GM18519 (cell line): ENCODE data around the gene ATL2.
"Not testable (repeated sequence)": the region's sequence is repeated elsewhere in the genome, so short reads cannot be mapped to it uniquely, and the experiment has no call there.

Source experiments
- ATAC-seq: cut with Tn5 transposase; IDR thresholded peaks from one replicate; pipeline ENCODE4 v1.9.1; 2021; ENCODE audit warnings: mild to moderate bottlenecking, moderate library complexity; ENCODE audit not compliant: unreplicated experiment, low FRiP score

Gene ATL2

DNA sequence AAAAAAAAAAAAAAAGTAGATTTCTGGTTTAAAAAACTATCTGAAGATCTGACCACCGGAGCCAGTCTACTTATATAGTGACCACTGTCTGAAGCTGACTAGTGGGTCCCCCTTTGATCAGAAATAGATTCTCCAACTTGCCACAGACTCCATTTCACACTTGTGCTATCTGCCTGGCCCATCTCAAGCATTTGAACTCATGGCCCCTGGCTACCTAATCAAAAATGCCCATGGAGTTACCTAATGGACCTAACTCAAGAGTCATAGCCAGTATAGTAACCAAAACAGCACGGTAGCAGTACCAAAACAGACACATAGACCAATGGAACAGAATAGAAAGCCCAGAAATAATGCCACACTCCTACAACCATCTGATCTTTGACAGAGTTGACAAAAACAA lies 17.0 kb upstream of the ATL2 start:
- ATAC-seq = no peak

DNA sequence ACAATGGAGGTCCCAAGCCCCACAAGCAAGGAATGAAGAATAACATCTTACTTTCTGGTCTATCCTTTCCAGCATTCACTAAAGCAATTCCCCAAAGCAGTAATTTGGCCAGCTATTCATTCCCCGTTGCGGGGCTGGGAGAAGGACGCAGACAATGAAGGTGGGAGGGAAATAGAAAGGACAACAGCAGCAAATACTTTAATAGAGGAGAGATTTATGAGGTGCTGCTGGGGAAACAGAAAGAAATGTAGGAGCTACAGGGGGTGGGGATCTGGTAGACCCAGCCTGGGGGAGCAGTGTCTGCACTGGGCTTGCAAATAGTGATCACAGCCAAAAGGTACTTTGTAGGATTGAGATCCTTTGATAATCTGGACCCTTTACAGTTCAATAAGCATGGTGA lies 13.9 kb upstream of the ATL2 start:
- no peak for ATAC-seq

DNA sequence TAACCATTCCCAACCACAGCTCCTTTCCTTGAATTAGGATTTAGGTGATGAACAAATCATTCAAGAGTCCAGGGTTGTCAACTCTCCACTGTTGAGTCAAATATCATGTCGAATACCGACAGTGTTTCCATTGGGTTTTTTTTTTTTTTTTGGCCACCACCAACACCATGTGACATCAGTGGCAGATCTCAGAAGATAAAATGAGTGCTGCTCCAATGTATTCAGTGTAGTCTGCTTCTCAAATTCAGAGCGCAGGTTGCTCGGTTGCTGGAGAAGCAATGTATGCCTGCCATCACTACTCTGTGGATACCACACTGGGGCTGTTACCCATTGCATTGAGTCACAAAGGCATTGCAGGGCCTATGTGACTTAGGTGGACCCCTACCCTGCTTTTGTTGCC lies 10.8 kb upstream of the ATL2 start:
- no peak for ATAC-seq

DNA sequence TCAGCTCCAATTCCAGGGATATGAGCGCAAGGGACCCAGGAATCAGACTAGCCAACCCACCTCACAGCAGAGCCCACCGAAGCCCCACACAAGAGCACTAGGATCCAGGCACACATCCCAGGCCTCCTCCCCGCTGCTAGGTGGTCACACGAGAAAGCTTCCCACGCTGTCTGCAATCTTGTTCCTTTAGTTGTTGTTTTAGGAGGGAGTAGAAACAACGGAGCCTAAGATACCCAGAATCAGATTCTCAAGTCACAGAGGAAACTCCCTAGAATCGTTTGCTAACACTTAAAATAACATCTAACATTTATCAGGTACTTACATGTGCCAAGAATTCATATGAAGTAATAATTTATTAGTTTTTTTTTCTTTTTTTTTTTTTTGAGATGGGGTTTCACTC lies 9.7 kb upstream of the ATL2 start:
- no peak for ATAC-seq

DNA sequence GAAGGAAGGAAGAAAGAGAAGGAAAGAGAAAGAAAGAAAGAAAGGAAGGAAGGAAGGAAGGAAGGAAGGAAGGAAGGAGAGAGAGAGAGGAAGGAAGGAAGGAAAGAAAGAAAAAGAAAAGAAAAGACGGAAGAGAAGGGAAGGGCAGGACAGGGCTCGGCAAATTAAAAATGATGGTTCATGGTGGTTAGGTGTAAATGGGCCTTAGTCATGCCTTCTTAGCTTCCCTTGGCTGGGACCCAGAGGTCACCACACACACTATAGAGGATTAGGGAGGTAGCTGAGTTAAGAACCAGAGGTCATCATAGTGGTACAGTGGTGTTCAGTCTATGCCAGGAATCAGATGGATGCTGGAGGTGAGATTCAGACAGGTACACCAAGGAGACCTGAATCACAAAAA lies 9.3 kb upstream of the ATL2 start:
- no peak for ATAC-seq

DNA sequence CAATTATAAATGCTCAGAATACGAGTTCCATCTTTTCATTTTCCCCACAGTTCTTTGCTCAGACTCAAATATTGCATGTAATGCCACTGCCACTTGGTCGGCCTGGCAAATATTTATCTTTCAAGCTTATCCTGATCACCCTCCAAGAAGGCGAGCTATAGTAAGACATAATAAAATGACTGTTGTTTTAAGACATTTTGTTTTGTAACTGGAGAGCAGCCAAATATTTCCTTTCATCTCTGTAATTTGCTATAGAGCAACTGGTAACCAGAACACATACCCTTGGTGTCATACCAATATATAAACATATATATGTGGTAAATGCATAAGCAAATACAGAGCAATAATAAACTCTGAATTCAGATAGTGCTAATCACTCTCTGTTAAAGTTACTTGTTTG lies 7.3 kb upstream of the ATL2 start:
- no peak for ATAC-seq

DNA sequence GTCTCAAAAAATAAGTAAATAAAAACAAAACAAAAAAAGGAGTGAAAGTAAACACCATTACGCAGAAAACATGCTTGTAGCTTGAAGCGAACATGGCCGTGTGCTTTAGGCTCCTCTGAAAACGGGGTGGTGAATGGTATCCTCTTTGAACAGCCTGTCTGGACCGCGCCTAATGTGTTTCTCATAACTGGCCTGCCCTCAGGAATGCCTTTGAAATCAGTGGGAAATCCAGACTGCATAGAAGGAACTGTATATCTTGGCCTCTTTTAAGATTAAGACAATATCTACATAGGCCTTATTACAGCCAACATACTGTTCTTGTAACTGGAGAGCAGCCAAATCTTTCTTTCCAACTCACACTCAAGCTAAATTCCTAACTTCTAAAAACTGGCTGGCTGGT lies 6.7 kb upstream of the ATL2 start:
- ATAC-seq = not testable (repeated sequence)

DNA sequence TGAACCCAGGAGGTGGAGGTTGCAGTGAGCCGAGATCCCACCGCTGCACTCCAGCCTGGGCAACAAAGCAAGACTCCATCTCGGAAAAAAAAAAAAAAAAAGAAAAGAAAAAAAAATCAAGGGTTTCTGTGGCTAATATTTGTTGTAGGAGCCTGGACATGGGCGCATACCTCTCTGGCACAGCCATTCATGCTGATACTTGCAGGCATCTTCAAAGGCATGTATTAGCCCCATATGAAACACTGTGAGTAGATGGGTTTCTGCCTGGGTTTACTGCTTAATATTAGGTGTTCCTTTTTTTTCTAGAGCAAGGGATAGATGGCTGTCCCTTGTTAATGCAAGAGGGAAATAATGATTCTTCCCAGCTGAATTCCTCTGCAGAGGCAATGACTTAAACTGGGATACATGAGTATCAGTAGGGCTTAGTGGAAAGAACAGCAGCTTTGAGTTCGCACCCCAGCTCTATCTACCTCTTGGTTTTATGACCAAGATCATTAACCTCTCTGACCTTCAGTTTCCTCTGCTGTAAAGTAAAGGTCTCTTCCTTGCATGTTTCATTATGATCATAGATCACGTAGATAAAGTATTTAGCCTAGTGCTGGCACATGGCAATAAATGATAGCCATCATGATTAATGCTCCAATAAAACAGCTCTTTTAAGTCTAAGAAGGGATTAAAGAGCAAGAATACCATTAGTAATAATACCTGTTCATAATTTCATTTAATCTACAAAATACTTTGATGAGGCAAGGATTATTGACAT lies 4.5 kb upstream of the ATL2 start:
- ATAC-seq = no peak

DNA sequence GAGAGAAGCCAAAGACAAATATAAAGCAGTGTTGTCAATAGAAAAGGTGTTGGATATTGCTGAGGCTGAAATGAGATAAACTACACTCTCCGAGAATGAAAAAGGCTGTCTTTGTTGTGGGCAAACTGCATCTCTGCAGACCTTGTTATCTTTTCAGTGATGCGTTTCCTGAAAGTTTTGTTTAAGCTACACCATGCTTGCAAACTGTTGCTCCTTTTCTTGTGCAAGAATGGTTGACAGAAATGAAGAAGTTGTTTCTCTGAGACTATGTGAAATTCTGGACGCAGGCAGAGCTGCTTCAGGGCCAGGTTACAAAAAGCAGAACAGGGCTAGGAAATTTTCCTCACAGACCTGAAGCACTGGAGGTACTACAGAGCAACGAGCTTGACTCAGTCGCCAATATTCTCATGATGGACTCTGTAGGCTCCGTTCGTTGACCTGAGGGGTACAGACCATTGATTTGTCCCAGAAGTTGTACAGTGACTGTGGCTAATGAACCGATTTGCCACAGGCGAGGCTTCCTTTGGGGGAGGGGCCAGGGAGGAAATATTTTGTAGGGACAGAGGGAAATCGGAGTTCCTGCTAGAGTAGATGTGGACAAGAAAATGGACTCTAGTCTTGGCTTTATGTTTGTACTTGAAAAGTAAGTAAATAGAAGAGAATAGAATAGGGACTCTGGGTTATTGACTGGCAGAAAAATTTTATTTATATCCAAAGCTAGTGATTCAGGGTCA lies 3.5 kb upstream of the ATL2 start:
- ATAC-seq = no peak

DNA sequence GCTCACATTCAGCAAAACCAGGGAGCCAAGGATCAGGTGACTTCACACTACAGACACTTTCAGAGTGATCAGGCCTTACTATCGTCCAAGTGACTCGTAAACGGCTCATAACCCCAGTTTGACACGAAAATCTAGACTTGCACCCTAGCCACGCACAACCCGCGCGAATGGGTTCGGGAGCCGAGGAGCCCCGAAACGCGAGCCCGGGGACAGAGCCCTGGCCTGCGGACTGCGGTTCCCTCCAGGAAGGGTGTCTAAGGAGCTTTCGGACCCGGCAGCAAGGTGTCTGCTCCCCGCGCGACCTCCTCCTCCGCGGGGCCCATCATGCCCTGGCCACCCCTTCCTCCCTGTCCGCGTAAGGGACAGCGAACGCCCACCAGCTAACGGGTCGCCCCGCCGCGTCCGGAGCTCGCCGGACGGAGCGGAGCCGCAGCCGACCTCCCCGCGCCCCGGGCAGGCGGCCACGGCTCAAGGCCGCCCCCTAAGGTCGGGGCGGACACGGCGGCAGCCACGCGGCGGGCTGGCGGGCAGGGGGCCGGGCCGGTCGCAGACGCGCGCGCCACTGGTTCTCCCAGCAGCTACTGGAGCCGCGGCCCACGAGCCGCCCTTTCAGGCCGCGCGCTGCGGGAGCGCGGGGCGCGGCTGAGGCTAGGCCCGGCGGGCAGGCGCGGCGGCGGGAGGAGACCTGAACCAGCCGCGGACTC lies 575 bp downstream of the ATL2 start:
- peak; percentile 44 for ATAC-seq

DNA sequence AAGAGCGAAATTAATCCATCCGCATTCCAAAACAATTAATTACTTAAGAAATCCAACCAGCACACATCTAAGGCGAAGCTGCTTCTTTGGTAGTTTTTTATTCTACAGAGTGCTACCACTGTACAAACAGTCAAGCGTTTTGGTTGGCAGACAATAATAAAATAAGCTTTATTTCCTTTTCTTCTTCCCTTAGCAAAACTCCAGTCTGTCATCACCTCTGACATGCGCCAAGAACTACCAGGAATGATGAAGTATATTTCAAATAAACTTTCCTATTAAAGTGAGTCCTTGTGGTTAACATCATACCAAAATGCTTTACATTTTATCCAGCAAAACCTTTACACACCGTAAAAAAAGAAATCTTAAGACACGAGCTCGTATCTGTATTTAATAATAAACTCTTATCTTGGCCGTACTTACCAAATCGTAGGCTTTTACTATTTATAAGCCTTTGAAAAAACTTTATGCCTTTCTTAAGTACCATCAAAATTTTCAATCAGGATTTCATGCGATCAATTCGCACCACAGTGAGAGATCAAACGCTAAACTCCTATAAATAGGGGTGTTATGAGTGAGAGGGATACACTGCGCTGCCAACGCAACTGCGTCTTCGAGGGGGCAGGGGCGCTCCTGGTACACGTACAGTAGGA lies 1.3 kb downstream of the ATL2 start:
- peak; percentile 11 for ATAC-seq

DNA sequence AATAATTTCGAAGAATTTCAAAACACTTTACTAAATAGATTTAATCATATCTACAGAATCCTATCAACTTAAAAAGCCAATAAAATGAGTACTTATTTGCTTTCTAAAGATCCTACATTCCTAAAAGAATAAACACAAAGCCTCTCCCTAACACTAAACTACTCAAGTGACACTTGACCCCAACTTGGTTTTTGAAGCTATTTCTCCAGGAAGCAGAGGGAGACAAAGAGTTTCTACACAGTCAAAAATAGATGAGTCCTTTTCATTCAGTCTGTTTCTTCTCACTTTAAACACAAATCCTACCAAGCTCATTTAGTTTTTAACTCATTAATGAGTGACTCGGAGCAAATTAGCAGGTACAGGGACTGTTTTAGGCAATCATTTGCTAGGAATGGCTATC lies 2.1 kb downstream of the ATL2 start:
- ATAC-seq = no peak

DNA sequence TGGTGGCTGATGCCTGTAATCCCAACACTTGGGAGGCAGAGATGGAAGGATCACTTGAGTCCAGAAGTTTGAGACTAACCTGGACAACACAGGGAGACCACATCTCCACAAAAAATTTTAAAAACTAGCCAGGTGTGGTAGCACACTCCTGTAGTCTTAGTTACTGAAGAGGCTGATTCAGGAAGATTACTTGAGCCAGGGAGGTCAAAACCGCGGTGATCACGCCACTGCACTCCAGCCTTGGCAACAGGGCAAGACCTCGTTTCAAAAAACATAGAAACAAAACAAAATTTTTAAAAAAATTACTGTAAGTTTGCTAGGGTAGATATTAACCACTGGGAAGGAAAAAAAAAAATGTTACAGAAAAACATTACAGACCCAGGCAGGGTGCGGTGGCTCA lies 5.8 kb downstream of the ATL2 start:
- ATAC-seq = no peak

DNA sequence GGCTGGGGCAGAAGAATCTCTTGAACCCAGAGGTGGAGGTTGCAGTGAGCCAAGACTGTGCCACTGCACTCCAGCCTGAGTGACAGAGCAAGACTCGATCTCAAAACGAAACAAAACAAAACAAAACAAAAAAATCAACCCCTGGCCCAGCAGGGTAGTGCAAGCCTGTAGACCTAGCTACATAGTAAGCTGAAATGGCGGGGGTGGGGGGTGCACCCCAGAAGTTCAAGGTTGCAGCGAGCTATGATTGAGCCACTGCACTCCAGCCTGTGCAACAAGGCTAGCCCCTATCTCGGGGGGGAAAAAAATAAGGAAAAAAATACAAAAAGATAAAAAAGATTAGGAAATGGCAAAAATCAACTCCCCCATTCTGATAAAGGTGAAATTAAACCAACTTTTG lies 6.4 kb downstream of the ATL2 start:
- ATAC-seq = no peak

DNA sequence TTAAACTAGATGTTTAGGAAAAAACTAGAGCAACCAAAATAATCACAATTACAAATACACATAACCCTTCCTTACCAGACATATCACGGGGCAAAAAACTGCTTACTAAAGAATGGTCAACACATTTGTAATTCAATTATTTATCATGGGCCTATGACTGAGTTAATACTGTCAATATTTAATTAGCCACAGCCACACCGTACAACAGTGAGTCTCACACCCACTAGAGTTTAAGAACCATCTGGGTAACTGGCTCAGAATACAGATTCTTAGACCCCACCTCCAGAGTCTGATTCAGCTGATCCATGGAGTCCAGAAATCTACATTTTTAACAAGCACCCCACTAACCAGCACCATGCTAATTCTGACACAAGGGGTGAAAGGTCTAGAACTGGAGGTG lies 14.8 kb downstream of the ATL2 start:
- ATAC-seq = no peak

DNA sequence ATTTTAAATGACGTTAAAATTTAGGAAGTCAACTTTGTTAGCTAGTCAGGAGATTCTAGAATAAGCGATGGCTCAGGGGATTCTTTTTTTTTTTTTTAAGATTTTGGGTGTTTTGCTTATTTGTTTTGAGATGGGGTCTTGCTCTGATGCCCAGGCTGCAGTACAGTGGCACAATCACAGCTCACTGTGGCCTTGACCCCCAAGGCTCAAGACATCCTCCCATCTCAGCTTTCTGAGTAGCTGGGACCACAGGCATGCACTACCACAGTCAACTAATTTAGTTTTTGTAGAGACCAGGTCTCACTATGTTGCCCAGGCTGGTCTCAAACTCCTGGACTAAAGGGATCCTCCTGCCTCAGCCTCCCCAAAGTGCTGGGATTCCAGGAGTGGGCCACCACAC lies 16.9 kb downstream of the ATL2 start:
- ATAC-seq = no peak

DNA sequence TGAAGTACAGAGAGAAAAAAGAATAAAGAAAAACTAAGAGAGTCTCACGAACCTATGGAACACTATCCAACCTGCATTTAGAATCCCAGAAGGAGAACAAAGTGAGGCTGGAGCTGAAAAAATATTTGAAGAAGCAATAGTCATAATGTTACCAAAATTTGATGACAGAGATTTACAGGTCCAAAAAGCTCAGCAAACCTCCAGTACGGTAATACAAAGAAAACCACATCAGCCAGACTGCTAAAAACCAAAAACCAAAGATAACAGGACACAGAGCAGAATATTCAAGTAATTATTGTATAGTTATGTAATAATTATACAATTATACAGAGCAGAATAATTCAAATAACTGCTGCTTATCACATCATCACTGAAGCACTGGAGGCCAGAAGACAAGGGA lies 23.7 kb downstream of the ATL2 start:
- no peak for ATAC-seq

DNA sequence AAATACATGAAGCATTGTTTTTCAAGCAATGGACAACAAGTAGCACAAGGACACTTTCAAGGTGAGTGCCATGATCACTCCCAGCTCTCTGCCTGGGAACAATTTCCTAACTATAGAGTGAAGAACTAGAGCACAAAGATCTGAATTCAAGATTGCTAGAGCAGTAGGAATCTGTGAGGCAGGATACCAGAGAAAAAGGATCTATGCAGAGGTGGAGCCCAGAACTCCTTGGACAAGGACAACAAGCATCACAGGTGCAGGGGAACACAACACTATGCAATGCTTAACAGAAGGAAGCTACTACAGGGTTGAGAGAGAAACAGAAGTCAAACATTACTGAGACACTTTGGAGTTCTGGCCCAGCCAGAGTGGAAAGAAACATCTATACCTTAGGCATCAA lies 24.7 kb downstream of the ATL2 start:
- ATAC-seq = no peak

DNA sequence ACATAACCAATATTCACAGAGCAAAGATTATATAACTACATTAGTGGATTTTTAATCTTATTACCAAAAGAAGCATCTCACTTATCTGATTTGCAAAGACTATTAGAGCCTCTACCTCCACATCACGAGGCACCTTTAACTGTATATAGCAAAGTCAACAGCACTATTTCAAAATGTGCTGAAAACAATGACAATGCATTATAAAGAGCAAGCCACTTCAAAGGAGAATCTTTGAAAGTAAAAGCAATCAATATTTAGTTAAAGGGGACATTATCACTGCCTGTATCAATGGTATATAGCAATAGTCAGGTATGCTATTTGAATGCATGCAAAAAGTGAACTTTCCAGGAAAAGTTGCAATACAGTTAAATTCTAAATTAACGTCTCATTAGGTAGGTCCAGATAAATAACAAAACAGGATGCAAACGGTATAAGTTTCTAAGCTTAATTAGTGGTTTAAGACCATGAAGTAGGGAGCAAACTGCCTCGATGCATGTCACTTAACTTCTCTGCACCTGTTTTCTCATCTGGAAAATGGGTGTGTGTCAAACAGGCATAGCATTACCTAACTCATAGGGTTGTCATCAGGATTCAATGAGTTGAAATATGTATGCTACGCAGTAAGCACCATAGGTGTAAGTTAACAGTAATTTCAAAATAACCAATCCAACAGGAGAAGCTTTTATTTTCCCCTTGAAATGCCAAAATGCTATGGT lies 31.6 kb downstream of the ATL2 start:
- no peak for ATAC-seq

DNA sequence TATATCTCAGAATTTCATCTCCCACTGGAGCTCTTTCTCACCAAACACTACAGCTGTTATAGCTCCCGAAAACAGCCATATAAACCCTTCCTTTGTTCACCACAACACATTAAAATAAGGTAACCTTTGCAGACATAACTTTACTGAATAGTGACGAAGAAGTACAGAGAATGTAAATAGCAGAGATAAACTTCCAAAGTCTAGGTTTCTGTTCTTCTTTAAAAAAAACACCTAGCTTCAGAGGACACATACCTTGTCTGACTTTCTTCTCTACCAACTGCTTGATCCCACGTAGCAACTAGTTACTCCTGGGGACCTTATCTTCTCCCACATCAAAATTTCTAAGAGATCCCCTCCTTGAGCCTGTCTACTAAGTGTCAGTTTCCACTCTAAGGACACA lies 32.3 kb downstream of the ATL2 start:
- no peak for ATAC-seq

DNA sequence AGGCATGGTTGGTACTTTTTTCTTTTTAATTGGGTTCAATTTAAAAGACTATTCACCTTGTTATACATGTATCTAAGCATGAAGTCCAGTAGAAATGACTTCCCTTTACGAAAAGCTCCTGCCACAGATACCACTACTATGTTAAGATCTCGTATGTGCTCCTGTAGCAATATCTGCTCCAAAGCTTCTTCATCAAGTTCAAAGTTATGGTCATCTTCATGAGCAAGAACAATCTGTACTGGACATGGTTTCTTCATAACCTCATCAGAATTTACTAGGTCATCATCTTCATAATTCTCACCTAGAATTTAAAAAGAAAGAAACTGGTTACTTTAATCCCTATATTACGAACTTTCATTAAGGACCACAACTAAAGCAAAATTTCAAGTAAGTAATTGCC lies 33.9 kb downstream of the ATL2 start:
- no peak for ATAC-seq
